Prostate gland (tissue), 2 donors: ENCODE results near the gene NQO1.

Experiments used
- CTCF ChIP-seq, 4 experiments: fragments of 200-600 bp in 2 of 4; fragments of 450-650 bp in 2 of 4; sonication (generic) in 2 of 4; IDR thresholded peaks; 1 replicate in 3 of 4; 2 replicates in 1 of 4; pipeline ENCODE4 v1.5.1; 2016 to 2019; ENCODE audit warnings: antibody characterized with exemption in 4 of 4, mild to moderate bottlenecking in 2 of 4, moderate library complexity in 2 of 4
- POLR2A ChIP-seq: fragments of 450-650 bp; IDR thresholded peaks from one replicate; pipeline ENCODE4 v1.6.1; 2016; ENCODE audit warnings: antibody characterized with exemption, mild to moderate bottlenecking
- POLR2AphosphoS5 ChIP-seq: sonication (generic); formaldehyde crosslinking; IDR thresholded peaks from one replicate; pipeline ENCODE4 v1.6.1; 2017; ENCODE audit warnings: antibody characterized with exemption

DNA sequence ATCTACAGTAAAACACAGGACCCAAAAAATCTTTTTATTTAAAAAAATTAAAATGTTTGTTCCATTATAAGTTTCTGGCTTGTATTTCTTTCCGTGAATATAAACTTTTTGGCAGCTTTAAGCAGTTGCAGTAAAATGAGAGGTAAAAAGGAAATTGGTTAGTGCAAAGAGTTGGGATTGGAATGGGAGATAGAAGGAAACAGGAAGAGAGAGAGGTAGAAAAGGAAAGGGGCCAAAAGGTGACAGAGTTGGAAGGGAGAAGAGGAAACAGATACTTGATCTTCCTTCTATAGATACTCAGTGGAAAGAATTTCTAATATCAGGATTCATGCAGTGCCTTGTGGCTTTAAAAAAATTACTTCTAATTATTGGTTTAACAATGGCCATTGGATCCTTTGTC lies 63.5 kb downstream of the NQO1 start:
- TF ChIP-seq CTCF (IDR thresholded peaks at IDR 0.05), result no peak
- no peak for TF ChIP-seq POLR2AphosphoS5
- TF ChIP-seq POLR2A, result no peak
